ENCODE results near the gene SULT4A1.

DNA sequence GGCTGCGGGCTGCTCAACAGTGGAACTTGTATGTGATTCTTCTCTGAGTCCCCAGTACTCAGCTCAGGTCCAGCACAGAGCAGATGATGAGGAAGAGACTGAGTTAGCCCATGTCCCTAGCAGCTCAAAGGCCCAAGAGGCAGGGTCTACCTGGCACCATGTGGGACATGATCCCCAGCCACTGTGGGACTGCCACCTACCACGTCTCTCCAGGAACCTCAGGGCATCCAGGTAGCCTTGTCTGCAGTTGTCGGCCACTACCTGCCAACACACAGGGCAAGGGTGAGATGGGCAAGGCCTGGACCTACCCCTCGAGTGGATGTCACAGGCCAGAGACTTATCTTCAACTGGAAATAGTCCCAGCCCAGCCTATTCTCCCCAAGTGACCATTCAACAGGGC is 25.1 kb upstream of the SULT4A1 start:
- TF ChIP-seq POLR2A (IDR thresholded peaks at IDR 0.05; ENCODE audit: low read length) = no peak
- TF ChIP-seq GATA1 (IDR thresholded peaks at IDR 0.05; ENCODE audit: low read depth, low read length) = no peak

Data from erythroblast (primary cell).